ENCODE data around the gene PRMT1.

- TF ChIP-seq CTCF (IDR thresholded peaks at IDR 0.05) (no peak), ZFX (IDR thresholded peaks at IDR 0.05; ENCODE audit: borderline replicate concordance) (no peak)
Observed at GRCh38 chr19:49669516-49669915, 7.6 kb upstream of the PRMT1 start.

All from 22Rv1 (cell line).